GM18861 (cell line): ENCODE results near the gene KDM2B.

Experiments
- ATAC-seq: cut with Tn5 transposase; IDR thresholded peaks from one replicate; pipeline ENCODE4 v1.9.1; 2021; ENCODE audit not compliant: unreplicated experiment

KDM2B gene

DNA sequence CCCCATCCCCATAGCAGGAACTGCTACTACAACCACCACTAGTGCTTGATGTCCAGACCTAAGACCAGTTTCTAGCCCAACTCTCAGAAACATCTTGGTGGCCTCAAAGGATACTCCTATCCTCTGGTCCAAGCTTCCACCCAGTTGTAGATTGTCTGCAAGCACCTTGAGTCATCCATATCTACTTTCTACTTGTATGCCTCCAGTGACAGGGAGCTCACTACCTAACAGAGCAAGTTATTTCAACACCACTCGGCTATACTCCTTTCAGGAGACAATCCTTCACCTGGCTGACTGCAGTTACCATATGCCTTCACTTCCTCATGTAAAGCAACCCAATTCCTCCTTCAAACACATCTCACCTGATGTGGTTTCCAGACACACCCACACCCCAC lies 49.5 kb downstream of the KDM2B start:
- no peak for ATAC-seq

DNA sequence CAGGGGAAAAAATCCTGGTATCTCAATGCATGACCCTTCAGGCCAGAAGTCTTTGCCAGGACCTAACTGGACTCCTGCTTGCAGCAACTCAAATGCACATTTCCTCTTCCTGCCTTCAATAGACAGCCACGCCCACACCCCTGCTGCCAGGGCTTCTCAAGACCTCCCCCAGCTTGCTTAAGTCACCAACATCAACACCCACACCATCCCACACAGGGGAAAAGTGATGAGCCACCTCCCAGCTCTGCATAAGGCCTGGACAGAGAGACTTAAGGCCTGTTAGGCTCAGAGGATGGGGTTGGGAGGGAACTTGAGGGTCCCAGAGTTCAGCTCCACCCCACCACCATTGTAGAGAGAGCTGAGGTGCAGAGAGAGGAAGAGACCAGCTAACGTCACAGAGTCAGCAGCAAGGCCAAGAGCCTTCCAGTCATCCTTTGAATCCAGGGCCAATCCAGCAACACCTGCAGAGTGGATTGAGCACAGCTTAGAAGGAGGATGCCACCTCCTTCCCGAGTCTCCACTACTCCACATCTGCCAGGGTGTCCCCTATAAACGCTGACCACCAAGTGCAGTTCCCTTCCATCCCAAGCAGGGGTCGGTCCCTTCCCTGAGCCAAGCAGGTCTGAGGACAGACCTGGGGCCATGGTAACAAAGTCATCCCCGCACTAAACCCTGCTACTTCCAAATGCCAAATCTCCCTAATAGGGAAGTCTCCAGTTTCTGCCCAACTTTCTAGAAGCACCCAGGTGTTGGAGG lies 50.0 kb downstream of the KDM2B start:
- peak; percentile 45 for ATAC-seq

DNA sequence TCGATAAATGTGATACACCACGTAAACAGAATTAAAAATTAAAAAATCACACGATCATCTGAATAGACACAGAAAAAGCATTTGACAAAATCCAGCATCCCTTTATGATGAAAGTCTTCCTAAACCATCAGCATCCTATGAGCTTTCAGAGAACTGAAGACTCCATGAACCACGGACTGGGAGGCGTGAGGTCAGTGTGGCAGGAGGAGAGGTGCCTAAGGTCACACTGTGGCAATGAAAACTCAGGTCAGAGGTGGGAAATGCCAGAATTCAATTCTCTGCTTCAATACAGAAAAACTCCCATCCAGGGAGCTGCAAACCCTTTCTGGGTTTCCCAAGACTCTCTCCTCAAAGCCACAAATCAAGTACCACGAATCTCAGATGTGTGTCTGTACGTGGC lies 51.6 kb downstream of the KDM2B start:
- ATAC-seq = no peak

GRCh38 chr12:121525411-121525810 lies 55.4 kb downstream of the KDM2B start:
- no peak for ATAC-seq

DNA sequence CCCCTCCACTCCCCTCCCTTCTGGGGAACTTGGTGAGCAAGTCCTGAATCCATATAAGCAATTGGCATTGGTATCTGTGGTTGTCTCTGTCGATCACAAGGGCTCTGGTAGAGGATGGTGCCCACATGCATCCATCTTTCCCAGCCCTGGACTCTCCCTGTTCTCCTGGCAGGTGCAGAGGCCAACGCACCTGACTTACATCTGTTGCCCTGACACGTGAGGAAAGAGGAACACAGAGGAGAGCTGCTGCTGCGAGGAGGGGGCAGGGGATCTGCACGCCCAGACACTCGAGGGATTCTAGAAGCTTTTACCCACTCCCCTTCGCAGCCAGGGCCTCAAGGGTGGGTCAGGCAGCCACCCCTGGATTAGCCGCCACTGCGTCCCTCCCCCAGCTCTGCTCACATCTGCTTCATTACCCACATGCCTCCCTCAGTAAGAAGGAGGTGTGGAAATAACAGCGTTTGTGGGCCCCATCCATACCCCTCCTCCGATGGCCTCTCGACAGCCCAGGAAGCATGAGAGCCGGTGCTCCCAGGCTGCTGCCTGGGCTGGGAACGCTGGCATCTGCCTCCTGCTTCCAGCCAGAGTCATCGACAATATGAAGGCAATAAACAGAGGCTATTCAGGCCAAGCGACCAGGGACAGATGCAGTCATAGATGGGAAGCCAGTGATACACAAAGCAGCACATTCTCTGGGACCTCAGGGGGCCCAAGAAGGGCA lies 56.5 kb downstream of the KDM2B start:
- no peak for ATAC-seq

DNA sequence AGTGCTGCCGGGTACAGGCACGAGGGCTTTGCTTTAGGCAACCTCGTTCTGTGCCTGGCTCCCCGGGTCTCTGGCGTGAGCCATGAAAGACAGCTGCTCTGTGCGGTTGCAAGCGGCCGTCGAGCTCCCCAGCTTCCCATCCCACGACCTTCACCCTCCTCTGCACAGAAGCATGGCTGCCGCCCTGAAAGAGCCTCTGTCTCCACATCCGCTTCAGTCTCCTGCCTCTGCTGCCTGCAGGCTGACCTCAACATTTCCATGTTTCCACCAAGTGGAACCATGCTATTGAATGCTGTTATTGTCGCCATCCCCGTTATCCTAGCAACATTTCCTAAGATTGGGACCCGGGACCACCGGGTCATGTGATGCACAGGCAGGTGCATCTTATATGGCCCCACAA lies 57.1 kb downstream of the KDM2B start:
- ATAC-seq = no peak

DNA sequence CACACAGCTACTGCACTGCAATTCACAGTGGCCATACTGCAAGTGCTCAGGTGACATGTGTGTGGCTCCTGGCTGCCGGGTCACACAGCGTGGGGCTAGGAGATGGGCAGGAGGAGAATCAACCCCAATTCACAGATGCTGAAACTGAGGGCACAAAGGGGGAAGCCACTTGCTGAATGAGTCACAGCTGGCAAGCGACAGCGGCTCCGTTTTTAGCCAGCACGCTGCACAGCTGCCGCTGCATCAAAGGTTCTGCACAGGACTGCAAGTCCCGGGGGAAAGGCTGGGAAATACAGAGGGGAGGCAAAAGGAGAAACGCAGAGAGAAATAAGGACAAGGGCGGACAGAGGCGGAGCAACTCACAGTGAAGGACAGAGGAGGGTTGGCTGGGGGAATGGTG lies 57.9 kb downstream of the KDM2B start:
- peak; percentile 45 for ATAC-seq

GRCh38 chr12:121520586-121521086 lies 60.2 kb downstream of the KDM2B start:
- ATAC-seq = no peak

DNA sequence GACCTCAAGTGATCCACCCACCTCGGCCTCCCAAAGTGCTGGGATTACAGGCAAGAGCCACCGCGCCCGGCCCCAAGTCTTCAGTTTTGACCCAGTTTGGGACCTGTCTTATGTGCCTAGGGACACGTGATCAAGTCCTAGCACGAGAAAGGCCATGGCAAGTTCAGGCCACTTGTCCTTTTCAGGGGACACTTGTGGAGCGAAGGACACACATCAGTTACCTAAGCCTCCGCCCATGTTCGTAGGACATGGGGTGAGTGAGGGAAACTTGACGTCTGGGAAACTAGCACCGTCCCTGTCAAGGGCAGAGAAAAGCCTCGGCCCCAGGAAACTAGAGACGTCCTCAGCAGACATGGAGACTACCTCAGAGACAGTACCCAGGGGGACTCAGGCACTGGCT lies 60.7 kb downstream of the KDM2B start:
- no peak for ATAC-seq

DNA sequence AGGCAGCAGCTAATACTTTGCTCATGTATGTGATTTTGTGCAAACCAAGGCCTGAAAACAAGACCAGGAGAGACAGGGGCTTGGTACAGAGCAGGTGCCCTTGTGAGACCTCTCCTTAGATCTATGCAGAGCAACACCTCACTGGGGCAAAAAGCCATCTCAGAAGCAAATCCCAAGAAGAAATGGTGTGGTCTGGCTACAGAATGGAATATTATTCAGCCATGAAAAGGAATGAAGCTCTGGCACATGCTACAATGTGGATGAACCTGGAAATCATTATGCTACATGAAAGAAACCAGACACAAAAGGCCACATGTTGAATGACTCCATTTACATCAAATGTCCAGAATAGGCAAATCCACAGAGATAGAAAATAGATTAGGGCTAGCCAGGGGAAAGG lies 61.6 kb downstream of the KDM2B start:
- no peak for ATAC-seq

DNA sequence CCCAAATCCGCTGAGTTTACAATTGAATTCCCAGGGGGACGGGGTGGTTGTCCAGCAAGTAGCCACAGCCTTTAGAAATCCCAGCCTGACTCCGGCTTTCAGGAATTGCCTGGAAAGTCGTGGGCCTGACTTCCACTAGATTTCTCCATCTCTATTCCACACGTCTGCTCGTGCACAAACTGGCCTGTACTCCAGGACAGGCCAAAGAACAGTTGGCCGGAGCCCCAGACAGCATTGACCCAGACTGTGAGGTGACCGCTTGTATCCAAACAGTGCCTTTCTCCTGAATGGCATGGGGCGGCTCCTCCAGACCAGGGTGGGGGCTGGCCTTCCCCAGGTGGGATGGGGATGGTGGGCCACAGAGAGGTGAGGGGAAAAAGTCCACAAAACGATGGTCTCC lies 62.2 kb downstream of the KDM2B start:
- ATAC-seq = no peak

DNA sequence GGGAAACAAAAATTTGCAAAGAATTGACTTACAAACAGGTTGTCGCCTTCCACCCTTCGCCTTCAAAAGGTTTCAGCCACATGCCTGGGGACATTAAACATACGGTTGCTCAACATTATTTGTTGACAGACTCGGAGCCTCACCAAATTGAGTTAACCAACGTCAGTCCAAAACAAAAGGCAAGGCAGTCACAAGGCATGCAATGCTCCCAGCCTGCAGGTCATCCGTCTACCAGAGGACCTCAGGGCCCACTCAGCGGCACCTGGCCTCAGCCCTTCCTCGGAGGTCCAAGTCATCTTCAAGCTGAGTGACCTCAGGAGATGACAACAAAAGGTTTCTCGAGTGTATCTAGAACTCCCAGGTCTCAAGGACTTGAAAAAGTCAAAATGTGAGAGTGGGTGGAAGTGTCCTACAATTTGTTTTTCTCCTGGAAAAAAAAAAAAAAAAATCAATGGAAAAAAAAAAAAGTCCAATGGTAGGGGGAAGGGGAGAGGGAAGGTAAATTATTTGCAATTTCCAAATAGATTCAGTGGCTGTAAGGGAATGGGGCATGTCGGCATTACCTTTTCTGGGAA lies 64.3 kb downstream of the KDM2B start:
- no peak for ATAC-seq

- no peak for ATAC-seq
Observed at GRCh38 chr12:121515615-121516014, 65.2 kb downstream of the KDM2B start.

- no peak for ATAC-seq
Observed at GRCh38 chr12:121514184-121514742, 66.6 kb downstream of the KDM2B start.

DNA sequence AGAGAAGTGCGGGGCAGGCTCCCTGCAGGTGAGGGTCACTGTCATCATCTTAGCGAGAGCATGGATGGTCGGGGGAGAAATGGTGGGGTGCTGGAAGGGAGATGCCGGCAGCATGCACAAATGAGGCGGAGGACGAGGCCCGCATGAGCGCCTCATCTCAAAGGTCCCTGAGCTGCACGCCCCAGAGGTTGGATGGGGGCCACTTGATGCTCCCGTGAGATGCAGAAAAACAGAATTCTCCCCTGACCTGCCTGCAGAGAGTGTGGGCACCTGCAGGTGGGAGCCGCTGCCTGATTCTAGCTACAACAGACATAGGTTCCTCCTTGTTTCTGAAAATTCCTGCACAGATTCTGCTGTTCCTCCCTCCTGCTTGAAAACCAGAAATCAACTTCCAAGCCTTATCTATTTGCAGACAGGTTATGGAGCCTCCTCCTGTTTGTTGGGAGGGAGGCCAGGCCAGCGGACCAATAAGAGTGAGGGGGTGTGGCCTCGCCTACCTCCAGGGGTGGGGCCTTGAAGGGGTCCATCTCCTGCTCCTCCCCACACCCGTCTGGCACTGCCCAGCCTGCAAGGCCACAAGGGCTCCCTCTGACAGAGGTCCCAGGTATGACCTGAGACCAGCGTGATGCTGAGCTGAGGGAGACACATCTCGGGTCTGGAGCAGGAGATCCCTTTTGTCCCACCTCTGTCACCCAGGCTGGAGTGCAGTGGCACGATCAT lies 67.2 kb downstream of the KDM2B start:
- ATAC-seq = no peak

GRCh38 chr12:121512561-121512960 lies 68.3 kb downstream of the KDM2B start:
- no peak for ATAC-seq

DNA sequence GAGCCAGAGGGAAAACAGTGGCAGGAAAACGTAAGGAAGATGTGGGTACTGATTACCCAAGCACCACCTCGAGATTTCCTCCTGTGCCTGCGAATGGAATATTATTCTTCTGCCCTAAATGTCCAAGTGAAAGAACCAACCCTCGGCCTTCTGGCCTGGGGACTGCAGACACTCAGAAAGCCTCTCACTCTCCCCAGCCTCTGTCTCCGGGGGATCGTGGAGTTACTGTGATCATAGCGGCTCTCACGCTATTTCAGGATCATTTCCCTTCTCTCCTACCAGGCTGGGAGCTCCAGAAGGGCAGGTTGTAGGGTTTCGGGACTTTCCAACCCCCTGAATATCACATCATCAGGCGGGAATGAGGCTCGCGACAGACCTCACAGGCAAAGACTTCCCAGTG lies 68.9 kb downstream of the KDM2B start:
- no peak for ATAC-seq

- no peak for ATAC-seq
Observed at GRCh38 chr12:121509339-121509738, 71.5 kb downstream of the KDM2B start.

GRCh38 chr12:121508533-121508932 lies 72.3 kb downstream of the KDM2B start:
- no peak for ATAC-seq

DNA sequence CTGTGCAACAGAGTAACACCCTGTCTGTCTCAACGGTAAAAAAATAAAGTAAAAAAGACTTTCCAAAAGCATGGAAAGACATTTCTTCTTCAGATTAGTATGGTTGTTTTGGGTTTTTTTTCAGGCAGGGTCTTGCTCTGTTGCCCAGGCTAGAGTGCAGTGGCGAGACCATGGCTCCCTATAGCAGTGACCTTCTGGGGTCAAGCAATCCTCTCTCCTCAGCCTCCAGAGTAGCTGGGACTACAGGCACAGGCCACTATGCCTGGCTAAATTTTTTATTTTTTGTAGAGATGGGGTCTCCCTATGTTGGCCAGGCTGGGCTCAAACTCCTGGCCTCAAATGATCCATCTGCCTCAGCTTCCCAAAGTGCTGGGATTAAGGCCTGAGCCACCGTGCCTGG lies 72.8 kb downstream of the KDM2B start:
- ATAC-seq = no peak

- no peak for ATAC-seq
Observed at GRCh38 chr12:121507245-121507644, 73.6 kb downstream of the KDM2B start.
